GM04503 (cell line): ENCODE data around the gene PLCB1.

Experiments
- DNase-seq: peaks from one replicate; pipeline ENCODE4 v3.0.0-alpha.2; 2012; ENCODE audit warnings: low read depth

PLCB1 gene

GRCh38 chr20:8722277-8722928 lies 590.3 kb downstream of the PLCB1 start:
- peak; percentile 25 for DNase-seq

GRCh38 chr20:8723296-8723695 lies 591.2 kb downstream of the PLCB1 start:
- no peak for DNase-seq

GRCh38 chr20:8724884-8725283 lies 592.8 kb downstream of the PLCB1 start:
- no peak for DNase-seq

GRCh38 chr20:8726460-8726859 lies 594.4 kb downstream of the PLCB1 start:
- no peak for DNase-seq

- no peak for DNase-seq
Observed at GRCh38 chr20:8735014-8735413, 602.9 kb downstream of the PLCB1 start.

GRCh38 chr20:8735674-8736073 lies 603.6 kb downstream of the PLCB1 start:
- no peak for DNase-seq

- DNase-seq: no peak
Observed at GRCh38 chr20:8740265-8740664, 608.2 kb downstream of the PLCB1 start.

GRCh38 chr20:8744228-8744844 lies 612.3 kb downstream of the PLCB1 start:
- DNase-seq: no peak

GRCh38 chr20:8749101-8749500 lies 617.0 kb downstream of the PLCB1 start:
- DNase-seq: no peak

GRCh38 chr20:8749986-8750385 lies 617.9 kb downstream of the PLCB1 start:
- DNase-seq: no peak

GRCh38 chr20:8755340-8756118 lies 623.5 kb downstream of the PLCB1 start:
- no peak for DNase-seq

- peak; percentile 66 for DNase-seq
Observed at GRCh38 chr20:8756410-8756809, 624.3 kb downstream of the PLCB1 start.

- DNase-seq: peak; percentile 86
Observed at GRCh38 chr20:8757146-8757545, 625.1 kb downstream of the PLCB1 start.

GRCh38 chr20:8764344-8764962 lies 632.4 kb downstream of the PLCB1 start:
- DNase-seq: no peak

- no peak for DNase-seq
Observed at GRCh38 chr20:8766868-8767390, 634.9 kb downstream of the PLCB1 start.

GRCh38 chr20:8774412-8774811 lies 642.3 kb downstream of the PLCB1 start:
- no peak for DNase-seq

GRCh38 chr20:8777911-8778310 lies 645.8 kb downstream of the PLCB1 start:
- no peak for DNase-seq

- no peak for DNase-seq
Observed at GRCh38 chr20:8778387-8778786, 646.3 kb downstream of the PLCB1 start.

GRCh38 chr20:8780915-8781314 lies 648.8 kb downstream of the PLCB1 start:
- no peak for DNase-seq

GRCh38 chr20:8782804-8783203 lies 650.7 kb downstream of the PLCB1 start:
- DNase-seq: peak; percentile 79

GRCh38 chr20:8783734-8784133 lies 651.7 kb downstream of the PLCB1 start:
- no peak for DNase-seq

GRCh38 chr20:8786383-8786782 lies 654.3 kb downstream of the PLCB1 start:
- no peak for DNase-seq

- DNase-seq: no peak
Observed at GRCh38 chr20:8787090-8787489, 655.0 kb downstream of the PLCB1 start.
